ENCODE results near the gene KCNJ1. TPM values are rescaled to one million over a fixed set of nuclear protein-coding genes. Genes with fewer than 3 reads are reported as not detected.

The KCNJ1 gene
- total and polyA plus RNA-seq, 10 of the 15 experiments (the other 5 are each of a cell fraction or from before 2014, with no cell fraction given) = not detected

GRCh38 chr11:128872094-128872493 lies 5.0 kb upstream of the KCNJ1 start:
- intact Hi-C loops (cut with micrococcal nuclease; ENCODE audit: unreplicated experiment) = no loop called here
- Histone ChIP-seq H3K27ac (ENCODE audit: control insufficient read depth, insufficient read depth) (no peak overlapping the region), H3K4me1 (ENCODE audit: control insufficient read depth, insufficient read depth, low read length) (no peaks in the 10 kb centered on the region), H3K9me3 (replicated peaks; ENCODE audit: control insufficient read depth, insufficient read depth, low read length) (no peaks in the 10 kb centered on the region), H4K20me1 (ENCODE audit: control insufficient read depth, insufficient read depth) (no peaks in the 10 kb centered on the region), H3K4me3 (no peak overlapping the region), H2AFZ (ENCODE audit: control insufficient read depth, low read depth, low read length) (no peak overlapping the region), H3K9ac (ENCODE audit: control insufficient read depth, insufficient read depth, low read length) (no peak overlapping the region), H3K36me3 (ENCODE audit: control insufficient read depth in 2 of 2, insufficient read depth in 2 of 2, low read length in 1 of 2) (no peaks in the 10 kb centered on the region), H3K79me2 (ENCODE audit: control insufficient read depth, insufficient read depth, low read length) (no peaks in the 10 kb centered on the region), H3K27me3 (replicated peaks in 1 of 2; ENCODE audit: control insufficient read depth in 2 of 2, insufficient read depth in 2 of 2, low read length in 1 of 2) (peaks cover 3 to 4% of the 10 kb centered on the region in 2 experiments; a peak in 2 of 4 replicates), H3K4me2 (ENCODE audit: control insufficient read depth, insufficient read depth) (no peak overlapping the region)
- DNase-seq (ENCODE audit: low read depth, low spot score) (no peak), ATAC-seq (no peak), FAIRE-seq (no peak)
- ChIA-PET POLR2A (no interaction called here), SMC1A (ENCODE audit: uncharacterized antibody, unreplicated experiment) (no interaction called here), RAD21 (ENCODE audit: unreplicated experiment) (no interaction called here), CTCF (no interaction called here)
- TF ChIP-seq ASH2L (IDR thresholded peaks at IDR 0.05; ENCODE audit: borderline replicate concordance, low read depth) = no peak
- no peak for TF ChIP-seq PML (IDR thresholded peaks at IDR 0.05; ENCODE audit: low read length)
- TF ChIP-seq SREBF2 (IDR thresholded peaks at IDR 0.05; ENCODE audit: low read length) = no peak
- TF ChIP-seq CREB1 (IDR thresholded peaks at IDR 0.05; ENCODE audit: low read depth) = no peak
- TF ChIP-seq SPI1 (IDR thresholded peaks at IDR 0.05; ENCODE audit: borderline replicate concordance, insufficient read depth, low read depth, low read length) = no peak
- TF ChIP-seq SREBF1 (IDR thresholded peaks at IDR 0.05; ENCODE audit: low read length) = no peak
- BruUV-seq (replicated peaks) = no TSS peak
- in situ Hi-C loops (cut with MboI) = no loop called here
- 44% methylated on average over 6 of the region's 6 CpGs for WGBS (ENCODE audit: insufficient coverage, insufficient replicate concordance, low lambda C conversion rate, missing lambda C conversion rate)

- ChIA-PET CTCF (no interaction called here), RAD21 (ENCODE audit: unreplicated experiment) (no interaction called here), POLR2A (no interaction called here), SMC1A (ENCODE audit: uncharacterized antibody, unreplicated experiment) (no interaction called here)
- Histone ChIP-seq H3K27me3 (replicated peaks in 1 of 2; ENCODE audit: control insufficient read depth in 2 of 2, insufficient read depth in 2 of 2, low read length in 1 of 2) (peaks cover 3 to 4% of the 10 kb centered on the region in 2 experiments; a peak in 2 of 4 replicates), H3K4me3 (no peak overlapping the region), H4K20me1 (ENCODE audit: control insufficient read depth, insufficient read depth) (no peaks in the 10 kb centered on the region), H3K4me1 (ENCODE audit: control insufficient read depth, insufficient read depth, low read length) (no peaks in the 10 kb centered on the region), H3K36me3 (ENCODE audit: control insufficient read depth in 2 of 2, insufficient read depth in 2 of 2, low read length in 1 of 2) (no peaks in the 10 kb centered on the region), H3K9ac (ENCODE audit: control insufficient read depth, insufficient read depth, low read length) (no peak overlapping the region), H3K9me3 (replicated peaks; ENCODE audit: control insufficient read depth, insufficient read depth, low read length) (no peaks in the 10 kb centered on the region), H3K4me2 (ENCODE audit: control insufficient read depth, insufficient read depth) (no peak overlapping the region), H2AFZ (ENCODE audit: control insufficient read depth, low read depth, low read length) (no peak overlapping the region), H3K79me2 (ENCODE audit: control insufficient read depth, insufficient read depth, low read length) (no peaks in the 10 kb centered on the region), H3K27ac (ENCODE audit: control insufficient read depth, insufficient read depth) (no peak overlapping the region)
- DNase-seq (ENCODE audit: low read depth, low spot score) = no peak
- intact Hi-C loops (cut with micrococcal nuclease; ENCODE audit: unreplicated experiment) = no loop called here
- no peak for ATAC-seq
- in situ Hi-C loops (cut with MboI) = no loop called here
- 69% methylated on average over 6 of the region's 6 CpGs for WGBS (ENCODE audit: insufficient coverage, insufficient replicate concordance, low lambda C conversion rate, missing lambda C conversion rate)
- FAIRE-seq = no peak
- BruUV-seq (replicated peaks) = no TSS peak
- TF ChIP-seq ASH2L (IDR thresholded peaks at IDR 0.05; ENCODE audit: borderline replicate concordance, low read depth) (no peak), PML (IDR thresholded peaks at IDR 0.05; ENCODE audit: low read length) (no peak), ELK1 (IDR thresholded peaks at IDR 0.05; ENCODE audit: low read depth, low read length) (no peak), PKNOX1 (IDR thresholded peaks at IDR 0.05) (no peak), BCL3 (IDR thresholded peaks at IDR 0.05; ENCODE audit: borderline replicate concordance, insufficient read depth, low read depth, low read length, poor library complexity, severe bottlenecking) (no peak), ESRRA (IDR thresholded peaks at IDR 0.05; ENCODE audit: low read length) (no peak), RB1 (IDR thresholded peaks at IDR 0.05; ENCODE audit: borderline replicate concordance) (no peak), MYB (IDR thresholded peaks at IDR 0.05; ENCODE audit: borderline replicate concordance, low read depth, low read length) (no peak), HDAC2 (IDR thresholded peaks at IDR 0.05) (no peak), EED (IDR thresholded peaks at IDR 0.05; ENCODE audit: low read depth) (no peak)
These were observed 4.1 kb upstream of the KCNJ1 start for GRCh38 chr11:128871168-128871610.

Data from GM12878 (cell line).